HepG2 (cell line): ENCODE measurements around the gene MTX2. TPM values are rescaled to one million over a fixed set of nuclear protein-coding genes. Genes with fewer than 3 reads are reported as not detected.

Source experiments
- ADNP ChIP-seq: sonication (generic); formaldehyde crosslinking; IDR thresholded peaks from 2 replicates; pipeline ENCODE4 v1.4.0; 2020; ENCODE audit warnings: missing genetic modification reagents
- FOXO1 ChIP-seq: sonication (generic); formaldehyde crosslinking; IDR thresholded peaks from 2 replicates; pipeline ENCODE4 v1.4.0; 2020; ENCODE audit warnings: missing genetic modification reagents
- GFI1 ChIP-seq: sonication (generic); formaldehyde crosslinking; IDR thresholded peaks from 2 replicates; pipeline ENCODE4 v1.5.0; 2020; ENCODE audit warnings: missing genetic modification reagents, mild to moderate bottlenecking, borderline replicate concordance
- HNRNPH1 ChIP-seq: fragments of 200-400 bp; formaldehyde crosslinking; optimal IDR thresholded peaks from 2 replicates; pipeline ENCODE3; 2017; ENCODE audit warnings: mild to moderate bottlenecking, low read depth, low read length
- NFIC ChIP-seq: IDR thresholded peaks from 2 replicates; pipeline ENCODE4 v1.6.1; 2012; ENCODE audit warnings: mild to moderate bottlenecking, low read length, inconsistent platforms
- PHF20 ChIP-seq: sonication (generic); formaldehyde crosslinking; IDR thresholded peaks from 2 replicates; pipeline ENCODE4 v1.5.0; 2020; ENCODE audit warnings: mild to moderate bottlenecking, missing genetic modification reagents
- SP2 ChIP-seq: sonication (generic); formaldehyde crosslinking; IDR thresholded peaks from 2 replicates; pipeline ENCODE4 v1.5.1; 2020; ENCODE audit warnings: mild to moderate bottlenecking, missing genetic modification reagents
- TCF7 ChIP-seq: sonication (generic); IDR thresholded peaks from 2 replicates; pipeline ENCODE4 v1.6.1; 2016; ENCODE audit warnings: antibody characterized with exemption, low read depth
- ZKSCAN5 ChIP-seq: sonication (generic); formaldehyde crosslinking; IDR thresholded peaks from 2 replicates; pipeline ENCODE4 v1.5.1; 2020; ENCODE audit warnings: mild to moderate bottlenecking, missing genetic modification reagents
- ZKSCAN8 ChIP-seq: IDR thresholded peaks from 2 replicates; pipeline ENCODE4 v1.6.1; 2016; ENCODE audit warnings: borderline replicate concordance, missing genetic modification reagents, missing compliant biosample characterization
- ZNF12 ChIP-seq: sonication (generic); formaldehyde crosslinking; IDR thresholded peaks from 2 replicates; pipeline ENCODE4 v1.5.0; 2020; ENCODE audit warnings: missing genetic modification reagents
- ZNF17 ChIP-seq: sonication (generic); formaldehyde crosslinking; IDR thresholded peaks from 2 replicates; pipeline ENCODE4 v1.5.0; 2020; ENCODE audit warnings: mild to moderate bottlenecking, missing genetic modification reagents
- ZNF30 ChIP-seq: sonication (generic); formaldehyde crosslinking; IDR thresholded peaks from 2 replicates; pipeline ENCODE4 v1.5.0; 2020; ENCODE audit warnings: mild to moderate bottlenecking, missing genetic modification reagents
- ZNF567 ChIP-seq: sonication (generic); formaldehyde crosslinking; IDR thresholded peaks from 2 replicates; pipeline ENCODE4 v1.8.1; 2023; ENCODE audit warnings: mild to moderate bottlenecking, missing genetic modification reagents, borderline replicate concordance
- ZNF672 ChIP-seq: sonication (generic); formaldehyde crosslinking; IDR thresholded peaks from 2 replicates; pipeline ENCODE4 v1.8.1; 2022; ENCODE audit warnings: missing genetic modification reagents
- ZNF737 ChIP-seq: sonication (generic); formaldehyde crosslinking; IDR thresholded peaks from 2 replicates; pipeline ENCODE4 v1.5.0; 2020; ENCODE audit warnings: missing genetic modification reagents, mild to moderate bottlenecking, borderline replicate concordance
- ZSCAN20 ChIP-seq: sonication (generic); formaldehyde crosslinking; IDR thresholded peaks from 2 replicates; pipeline ENCODE4 v1.4.0; 2020; ENCODE audit warnings: missing genetic modification reagents, mild to moderate bottlenecking, borderline replicate concordance
- polyA plus RNA-seq, 8 experiments: library from polyadenylated mRNA; depleted of rRNA in 3 of 8; stranded (reverse) in 7 of 8; unstranded in 1 of 8; fragments of >200 nt; fragmentation: Illumina TruSeq in 4 of 8; extraction: Trizol in 4 of 8; gene quantifications; 2 replicates each; pipeline versions ENCODE4 v1.2.1 to v1.2.3, GENCODE V29; 2011 to 2016; ENCODE audit warnings: low read depth in 4 of 8, missing spikeins in 1 of 8, mixed read lengths in 1 of 8; ENCODE audit not compliant: insufficient read depth in 1 of 8
- total RNA-seq, 5 experiments: library from RNA; depleted of rRNA; stranded (reverse); fragments of >200 nt; fragmentation: Illumina TruSeq; extraction: Trizol; gene quantifications; 2 replicates each; pipeline ENCODE4 v1.2.3, GENCODE V29; 2016; ENCODE audit warnings: low read depth in 1 of 5
- TF ChIP-seq, protein P1 (sequence below): IDR thresholded peaks from 2 replicates; pipeline ENCODE4 v1.6.1; 2012; ENCODE audit warnings: low read depth, low read length, improper control_type of control experiment
- TF ChIP-seq, protein P2 (sequence below): sonication (generic); formaldehyde crosslinking; conservative IDR thresholded peaks from 2 replicates; pipeline ENCODE4 v1.4.0; 2020; ENCODE audit warnings: missing genetic modification reagents
- TF ChIP-seq, protein P3 (sequence below): sonication (generic); formaldehyde crosslinking; IDR thresholded peaks from 2 replicates; pipeline ENCODE4 v1.8.1; 2023; ENCODE audit warnings: missing genetic modification reagents, mild to moderate bottlenecking, borderline replicate concordance
- TF ChIP-seq, protein P4 (sequence below): sonication (generic); formaldehyde crosslinking; IDR thresholded peaks from 2 replicates; pipeline ENCODE4 v1.5.1; 2020; ENCODE audit warnings: mild to moderate bottlenecking, missing genetic modification reagents, borderline replicate concordance
- TF ChIP-seq, protein P5 (sequence below): sonication (generic); formaldehyde crosslinking; IDR thresholded peaks from 2 replicates; pipeline ENCODE4 v1.4.0; 2020; ENCODE audit warnings: mild to moderate bottlenecking, missing genetic modification reagents
- TF ChIP-seq, protein P6 (sequence below): sonication (generic); formaldehyde crosslinking; IDR thresholded peaks from 2 replicates; pipeline ENCODE4 v1.4.0; 2020; ENCODE audit warnings: missing genetic modification reagents

Gene MTX2
- total and polyA plus RNA-seq, 2 of the 13 experiments (the other 11 are each of a cell fraction or from before 2014, with no cell fraction given), result 58.1 to 75.7 TPM

DNA sequence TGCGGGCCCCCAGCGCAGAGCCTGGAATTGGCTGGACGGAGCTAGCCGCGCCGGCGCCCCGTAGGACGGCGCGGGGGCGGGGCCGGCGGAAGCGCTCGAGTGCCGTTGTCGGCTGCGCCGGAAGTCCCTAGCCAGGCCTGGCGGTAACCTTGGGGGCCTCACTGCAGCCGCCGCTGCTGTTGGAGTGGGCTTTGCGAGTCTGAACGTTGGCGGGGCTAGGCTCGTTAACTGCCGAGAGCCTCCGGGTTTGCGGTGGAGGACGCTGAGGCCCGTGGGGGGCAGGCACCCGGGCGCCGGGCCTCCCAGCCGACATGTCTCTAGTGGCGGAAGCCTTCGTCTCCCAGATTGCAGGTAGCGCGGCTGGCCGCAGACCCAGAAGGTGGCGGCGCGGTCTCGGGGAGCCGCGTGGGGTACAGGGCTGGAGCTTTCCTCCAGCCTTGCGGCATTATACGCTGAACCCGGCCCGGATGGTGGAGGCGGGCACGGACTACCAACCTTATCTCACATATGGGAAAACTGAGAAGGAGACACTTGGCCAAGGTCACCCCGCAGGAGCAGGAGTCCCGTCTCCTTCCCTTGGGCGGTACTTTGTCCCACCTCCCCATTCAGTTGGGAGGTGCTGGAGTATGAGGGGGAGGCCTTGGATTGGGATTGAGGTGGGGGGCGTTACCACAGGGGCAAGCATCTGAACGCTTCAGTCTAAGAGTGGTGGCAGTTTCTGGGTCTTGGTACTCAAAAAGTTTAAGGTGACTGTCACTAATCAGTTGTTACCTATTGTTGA, at the start of gene MTX2 (continued):
- TF ChIP-seq ZNF12, result peak; percentile 30; the same call in 1 of the 2 replicates
- TF ChIP-seq FOXO1 (CRISPR knock-in tag), result peak; percentile 65
- 0 out of 2 replicates have a peak, but pooled peaks have one; percentile 40 for TF ChIP-seq ZNF672
- no peak; the same call in 1 of the 2 replicates for TF ChIP-seq ZNF17 (CRISPR knock-in tag)
- TF ChIP-seq ZNF737, result peak; percentile 86; the same call in 1 of the 2 replicates
- 0 out of 2 replicates have a peak, but pooled peaks have one; percentile 69 for TF ChIP-seq ZKSCAN8
- TF ChIP-seq, protein P1, sequence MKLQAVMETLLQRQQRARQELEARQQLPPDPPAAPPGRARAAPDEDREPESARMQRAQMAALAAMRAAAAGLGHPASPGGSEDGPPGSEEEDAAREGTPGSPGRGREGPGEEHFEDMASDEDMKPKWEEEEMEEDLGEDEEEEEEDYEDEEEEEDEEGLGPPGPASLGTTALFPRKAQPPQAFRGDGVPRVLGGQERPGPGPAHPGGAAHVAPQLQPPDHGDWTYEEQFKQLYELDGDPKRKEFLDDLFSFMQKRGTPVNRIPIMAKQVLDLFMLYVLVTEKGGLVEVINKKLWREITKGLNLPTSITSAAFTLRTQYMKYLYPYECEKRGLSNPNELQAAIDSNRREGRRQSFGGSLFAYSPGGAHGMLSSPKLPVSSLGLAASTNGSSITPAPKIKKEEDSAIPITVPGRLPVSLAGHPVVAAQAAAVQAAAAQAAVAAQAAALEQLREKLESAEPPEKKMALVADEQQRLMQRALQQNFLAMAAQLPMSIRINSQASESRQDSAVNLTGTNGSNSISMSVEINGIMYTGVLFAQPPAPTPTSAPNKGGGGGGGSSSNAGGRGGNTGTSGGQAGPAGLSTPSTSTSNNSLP, result no peak
- no peak for TF ChIP-seq HNRNPH1
- peak; percentile 89 for TF ChIP-seq GFI1 (CRISPR knock-in tag)
- TF ChIP-seq, protein P2, sequence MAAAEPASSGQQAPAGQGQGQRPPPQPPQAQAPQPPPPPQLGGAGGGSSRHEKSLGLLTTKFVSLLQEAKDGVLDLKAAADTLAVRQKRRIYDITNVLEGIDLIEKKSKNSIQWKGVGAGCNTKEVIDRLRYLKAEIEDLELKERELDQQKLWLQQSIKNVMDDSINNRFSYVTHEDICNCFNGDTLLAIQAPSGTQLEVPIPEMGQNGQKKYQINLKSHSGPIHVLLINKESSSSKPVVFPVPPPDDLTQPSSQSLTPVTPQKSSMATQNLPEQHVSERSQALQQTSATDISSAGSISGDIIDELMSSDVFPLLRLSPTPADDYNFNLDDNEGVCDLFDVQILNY (CRISPR knock-in tag), result peak; percentile 73; the same call in 1 of the 2 replicates
- peak; percentile 65 for TF ChIP-seq SP2 (CRISPR knock-in tag)
- TF ChIP-seq ZNF567, result peak; percentile 55; the same call in 1 of the 2 replicates
- TF ChIP-seq, protein P3, sequence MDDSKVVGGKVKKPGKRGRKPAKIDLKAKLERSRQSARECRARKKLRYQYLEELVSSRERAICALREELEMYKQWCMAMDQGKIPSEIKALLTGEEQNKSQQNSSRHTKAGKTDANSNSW (CRISPR knock-in tag), result no peak
- no peak for TF ChIP-seq NFIC
- TF ChIP-seq, protein P4, sequence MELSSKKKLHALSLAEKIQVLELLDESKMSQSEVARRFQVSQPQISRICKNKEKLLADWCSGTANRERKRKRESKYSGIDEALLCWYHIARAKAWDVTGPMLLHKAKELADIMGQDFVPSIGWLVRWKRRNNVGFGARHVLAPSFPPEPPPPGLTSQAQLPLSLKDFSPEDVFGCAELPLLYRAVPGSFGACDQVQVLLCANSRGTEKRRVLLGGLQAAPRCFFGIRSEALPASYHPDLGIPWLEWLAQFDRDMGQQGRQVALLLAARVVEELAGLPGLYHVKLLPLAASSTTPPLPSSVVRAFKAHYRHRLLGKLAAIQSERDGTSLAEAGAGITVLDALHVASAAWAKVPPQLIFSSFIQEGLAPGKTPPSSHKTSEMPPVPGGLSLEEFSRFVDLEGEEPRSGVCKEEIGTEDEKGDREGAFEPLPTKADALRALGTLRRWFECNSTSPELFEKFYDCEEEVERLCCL (CRISPR knock-in tag), result peak; percentile 69; the same call in 1 of the 2 replicates
- no peak for TF ChIP-seq ADNP (CRISPR knock-in tag)
- TF ChIP-seq, protein P5, sequence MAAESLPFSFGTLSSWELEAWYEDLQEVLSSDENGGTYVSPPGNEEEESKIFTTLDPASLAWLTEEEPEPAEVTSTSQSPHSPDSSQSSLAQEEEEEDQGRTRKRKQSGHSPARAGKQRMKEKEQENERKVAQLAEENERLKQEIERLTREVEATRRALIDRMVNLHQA (CRISPR knock-in tag), result no peak
- TF ChIP-seq TCF7, result no peak
- peak; percentile 91; the same call in 1 of the 2 replicates for TF ChIP-seq ZNF30 (CRISPR knock-in tag)
- TF ChIP-seq, protein P6, sequence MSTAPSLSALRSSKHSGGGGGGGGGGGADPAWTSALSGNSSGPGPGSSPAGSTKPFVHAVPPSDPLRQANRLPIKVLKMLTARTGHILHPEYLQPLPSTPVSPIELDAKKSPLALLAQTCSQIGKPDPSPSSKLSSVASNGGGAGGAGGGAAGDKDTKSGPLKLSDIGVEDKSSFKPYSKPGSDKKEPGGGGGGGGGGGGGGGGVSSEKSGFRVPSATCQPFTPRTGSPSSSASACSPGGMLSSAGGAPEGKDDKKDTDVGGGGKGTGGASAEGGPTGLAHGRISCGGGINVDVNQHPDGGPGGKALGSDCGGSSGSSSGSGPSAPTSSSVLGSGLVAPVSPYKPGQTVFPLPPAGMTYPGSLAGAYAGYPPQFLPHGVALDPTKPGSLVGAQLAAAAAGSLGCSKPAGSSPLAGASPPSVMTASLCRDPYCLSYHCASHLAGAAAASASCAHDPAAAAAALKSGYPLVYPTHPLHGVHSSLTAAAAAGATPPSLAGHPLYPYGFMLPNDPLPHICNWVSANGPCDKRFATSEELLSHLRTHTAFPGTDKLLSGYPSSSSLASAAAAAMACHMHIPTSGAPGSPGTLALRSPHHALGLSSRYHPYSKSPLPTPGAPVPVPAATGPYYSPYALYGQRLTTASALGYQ, result peak; percentile 68; the same call in 1 of the 2 replicates
- peak; percentile 96 for TF ChIP-seq PHF20
- TF ChIP-seq ZSCAN20 (CRISPR knock-in tag), result peak; percentile 79; the same call in 1 of the 2 replicates
- peak; percentile 68; the same call in 1 of the 2 replicates for TF ChIP-seq ZKSCAN5 (CRISPR knock-in tag)
